HG03354 (cell line): ENCODE results near the gene CDKL5.
"Not testable (repeated sequence)": the region's sequence is repeated elsewhere in the genome, so short reads cannot be mapped to it uniquely, and the experiment has no call there.

ENCODE experiments used
- ATAC-seq: cut with Tn5 transposase; IDR thresholded peaks from one replicate; pipeline ENCODE4 v1.9.1; 2021; ENCODE audit warnings: mild to moderate bottlenecking; ENCODE audit not compliant: unreplicated experiment, poor library complexity, severe bottlenecking

The CDKL5 gene

GRCh38 chrX:18561020-18561419 is 135.6 kb downstream of the CDKL5 start:
- ATAC-seq, result no peak

GRCh38 chrX:18565727-18566126 is 140.3 kb downstream of the CDKL5 start:
- no peak for ATAC-seq

- no peak for ATAC-seq
Observed at GRCh38 chrX:18566748-18567147, 141.3 kb downstream of the CDKL5 start.

GRCh38 chrX:18573556-18573955 is 148.1 kb downstream of the CDKL5 start:
- ATAC-seq, result no peak

- ATAC-seq, result no peak
Observed at GRCh38 chrX:18574591-18574990, 149.2 kb downstream of the CDKL5 start.

GRCh38 chrX:18575744-18576143 is 150.3 kb downstream of the CDKL5 start:
- ATAC-seq, result no peak

DNA sequence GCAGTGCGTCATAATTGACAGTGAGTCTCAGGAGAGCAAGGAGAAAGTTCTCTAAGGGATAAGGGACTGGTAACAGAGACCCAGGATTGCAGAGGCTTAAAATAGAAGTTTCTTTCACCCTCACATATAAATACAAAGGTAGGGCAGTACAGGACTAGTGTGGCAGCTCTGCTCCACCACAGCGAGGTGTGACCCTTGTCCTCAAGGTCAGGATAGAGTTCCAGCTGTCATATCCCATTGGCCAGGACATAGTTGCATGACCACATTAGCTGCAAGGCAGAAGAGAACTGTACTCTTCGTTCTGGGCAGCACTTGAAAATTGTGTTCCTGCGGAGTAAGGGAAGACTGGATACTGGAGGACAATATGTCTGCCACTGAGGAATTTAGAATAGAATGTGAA is 152.0 kb downstream of the CDKL5 start:
- ATAC-seq, result no peak

- no peak for ATAC-seq
Observed at GRCh38 chrX:18578546-18578945, 153.1 kb downstream of the CDKL5 start.

DNA sequence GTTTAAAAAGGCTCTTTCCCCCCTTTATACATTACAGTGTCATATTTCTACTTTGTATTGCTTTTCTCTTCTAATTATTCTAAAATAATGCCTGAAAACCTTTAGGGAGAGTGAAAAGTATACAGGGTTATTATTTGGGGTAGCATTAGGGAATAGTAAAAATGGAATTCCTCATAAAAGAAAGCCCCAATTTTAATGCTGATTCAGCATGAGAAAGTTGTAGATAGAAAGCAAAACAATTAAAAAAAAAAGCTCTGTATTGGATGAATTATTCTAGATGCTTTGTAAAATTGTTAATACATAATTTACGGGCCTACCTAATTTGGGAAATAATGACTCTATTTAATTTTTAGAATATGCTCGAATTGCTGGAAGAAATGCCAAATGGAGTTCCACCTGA is 154.1 kb downstream of the CDKL5 start:
- no peak for ATAC-seq

DNA sequence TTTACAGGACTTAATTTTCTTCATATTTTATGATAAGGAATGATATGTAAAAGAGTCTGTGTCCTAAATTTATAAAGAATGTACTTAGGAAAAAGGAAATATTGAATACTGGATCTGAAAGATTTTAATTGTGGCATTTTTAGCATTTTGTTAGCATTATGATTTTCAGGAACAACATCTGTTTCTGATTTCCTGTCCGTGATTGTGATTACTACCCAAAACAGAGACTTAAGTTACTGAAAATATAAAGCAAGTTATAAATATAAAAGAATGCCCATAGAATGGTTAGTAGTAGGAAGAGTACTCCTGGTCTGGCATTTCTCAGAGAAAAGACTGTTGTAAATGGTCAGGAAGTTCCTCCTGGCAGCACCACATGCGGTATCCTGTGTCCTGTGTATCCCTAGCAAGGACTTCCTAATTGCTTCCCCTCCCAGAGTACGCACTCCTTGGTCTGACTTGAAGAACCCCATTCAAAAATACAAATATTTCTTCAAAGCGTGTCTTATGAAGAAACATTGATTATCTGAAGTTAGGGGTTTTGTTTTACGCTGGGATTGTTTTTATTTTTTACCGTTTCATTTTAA is 157.6 kb downstream of the CDKL5 start:
- no peak for ATAC-seq

GRCh38 chrX:18589292-18589691 is 163.9 kb downstream of the CDKL5 start:
- ATAC-seq, result not testable (repeated sequence)

- no peak for ATAC-seq
Observed at GRCh38 chrX:18591834-18592233, 166.4 kb downstream of the CDKL5 start.

DNA sequence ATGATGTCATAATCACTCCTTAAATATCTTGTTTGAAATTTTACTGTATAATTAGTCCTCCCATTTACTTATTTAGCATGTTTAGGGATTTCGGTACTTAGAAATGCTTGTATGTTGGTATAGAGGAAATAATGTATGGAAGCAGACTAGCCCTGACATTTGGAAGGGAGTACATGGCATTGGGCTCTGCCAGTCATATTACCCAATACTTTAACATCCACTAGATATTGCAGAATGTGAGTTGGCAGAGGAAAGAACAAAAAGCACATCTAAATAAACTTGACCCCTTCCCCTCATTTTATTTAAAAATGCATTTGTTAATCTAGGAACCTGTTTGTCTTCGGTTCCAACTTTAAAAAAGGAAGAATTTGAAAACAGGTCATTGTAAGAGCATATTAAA is 168.7 kb downstream of the CDKL5 start:
- ATAC-seq, result no peak

DNA sequence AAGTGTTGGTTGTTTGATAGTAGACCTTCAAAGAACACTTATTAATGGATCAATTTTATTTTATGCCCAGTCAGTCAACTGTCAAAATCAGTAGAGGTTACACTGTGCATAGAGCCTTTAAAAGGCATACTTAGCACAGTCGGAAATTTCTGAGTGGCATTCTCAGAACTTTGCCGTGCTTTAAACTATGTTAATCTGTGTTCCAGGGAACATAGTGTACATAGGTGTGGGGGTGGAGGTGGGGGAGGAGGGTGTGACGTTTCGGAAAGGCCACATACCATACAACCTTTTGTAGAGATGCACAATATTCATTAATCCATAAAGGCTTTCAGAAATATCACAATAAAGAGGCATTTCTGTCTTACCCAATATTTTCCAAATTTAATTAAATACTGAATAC is 170.7 kb downstream of the CDKL5 start:
- ATAC-seq, result no peak

GRCh38 chrX:18598413-18598812 is 173.0 kb downstream of the CDKL5 start:
- ATAC-seq, result no peak

DNA sequence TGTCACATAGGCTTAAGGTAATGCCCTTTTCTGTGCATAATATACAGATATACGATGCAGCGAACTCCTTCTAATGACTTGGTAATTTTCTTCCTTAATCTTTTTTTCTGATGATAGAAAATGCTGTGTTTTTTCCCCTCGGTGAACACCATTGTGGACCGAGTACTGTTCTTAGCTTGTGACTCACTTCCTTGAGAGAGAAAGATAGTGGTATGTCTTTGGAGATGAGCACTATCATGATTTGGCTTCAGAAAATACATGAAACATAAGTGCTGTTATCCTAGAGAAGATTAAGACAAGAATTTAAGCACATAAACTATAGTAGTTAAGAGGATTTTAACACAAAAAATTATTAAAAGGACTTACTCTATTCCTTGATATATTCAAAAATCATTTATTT is 182.6 kb downstream of the CDKL5 start:
- no peak for ATAC-seq

DNA sequence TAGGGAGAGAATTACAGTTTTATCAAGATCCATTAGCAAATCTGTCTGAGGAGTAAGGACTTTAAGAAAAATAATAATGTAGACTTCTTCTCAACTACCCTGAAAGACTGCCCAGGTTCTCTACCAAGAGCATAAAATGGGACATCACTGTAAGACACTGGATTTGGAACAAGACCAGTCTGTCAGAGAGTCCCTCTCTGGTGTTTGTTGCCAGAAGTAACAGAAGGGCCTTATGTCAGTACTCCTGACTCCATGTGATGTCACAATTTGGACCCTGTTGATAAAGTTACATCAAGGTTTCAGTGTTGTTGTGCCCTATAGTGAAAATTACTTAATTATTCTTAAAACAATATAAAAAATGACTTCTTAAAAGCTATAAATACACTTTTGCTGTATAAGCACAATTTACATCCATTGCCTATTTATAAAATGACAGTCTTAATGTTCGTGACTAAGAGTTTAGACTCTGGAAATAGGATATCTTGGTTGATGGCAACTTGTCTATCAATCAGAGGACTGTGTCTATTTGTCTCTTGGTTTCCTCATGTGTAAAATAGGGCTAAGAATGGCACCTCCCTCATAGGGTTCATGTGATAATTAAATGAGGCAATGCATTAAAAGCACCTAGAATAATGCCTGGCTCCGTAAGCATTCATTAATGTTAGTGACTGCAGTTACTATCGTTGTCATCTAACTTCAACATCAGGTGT is 188.7 kb downstream of the CDKL5 start:
- ATAC-seq, result no peak

GRCh38 chrX:18616688-18617406 is 191.4 kb downstream of the CDKL5 start:
- no peak for ATAC-seq

DNA sequence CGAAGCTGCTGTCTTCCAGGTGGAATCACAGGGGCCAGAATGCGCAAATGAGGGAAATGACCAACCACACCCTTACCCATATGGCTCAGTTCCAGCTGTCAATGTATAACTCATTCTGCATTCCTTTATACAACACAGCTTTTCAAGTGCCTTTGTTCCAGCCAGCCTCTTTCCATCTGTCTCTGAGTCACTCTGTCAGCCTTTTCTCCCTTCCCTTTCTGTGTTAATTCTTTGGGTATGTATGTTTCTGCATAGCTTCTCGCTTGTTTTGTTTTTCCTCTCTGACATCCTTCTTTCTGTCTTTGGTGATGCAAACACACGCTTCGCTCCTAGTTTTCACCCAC is 192.0 kb downstream of the CDKL5 start:
- no peak for ATAC-seq

DNA sequence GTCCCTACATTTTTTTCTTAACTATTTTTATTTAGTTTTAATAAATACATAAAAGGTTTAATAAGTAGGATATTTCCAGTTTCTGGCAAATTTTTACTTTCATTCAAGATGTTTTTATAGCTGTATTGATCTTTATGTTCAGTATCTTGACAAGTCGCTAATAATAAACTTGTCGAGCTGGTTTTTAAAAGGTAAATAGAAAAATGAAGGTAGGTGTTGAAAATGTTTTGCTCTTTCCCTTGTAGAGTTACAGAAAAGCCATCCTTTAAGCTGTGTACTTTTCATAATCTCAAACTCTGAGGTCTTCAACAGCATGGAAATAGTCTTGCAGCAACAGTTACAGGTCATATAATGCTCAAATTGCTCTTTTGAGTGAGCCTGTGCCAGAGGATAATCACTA is 193.9 kb downstream of the CDKL5 start:
- no peak for ATAC-seq

GRCh38 chrX:18620349-18620748 is 194.9 kb downstream of the CDKL5 start:
- no peak for ATAC-seq
